ENCODE data around the gene KLK2. TPM values are rescaled to one million over a fixed set of nuclear protein-coding genes. Genes with fewer than 3 reads are reported as not detected.
"Not testable (repeated sequence)": the region's sequence is repeated elsewhere in the genome, so short reads cannot be mapped to it uniquely, and the experiment has no call there.

Gene KLK2
- total and polyA plus RNA-seq, 2 of the 4 experiments (the other 2 are of a cell fraction), result not detected

- H4K91ac ChIP-seq (ENCODE audit: insufficient read depth, low read depth, low read length); H3K4me3 ChIP-seq (ENCODE audit: insufficient read depth, low read depth, low read length); H3K18ac ChIP-seq (ENCODE audit: low read depth, low read length); H2BK15ac ChIP-seq (ENCODE audit: low read depth, low read length); H3K9ac ChIP-seq (ENCODE audit: low read depth, low read length); H2AFZ ChIP-seq (replicated peaks; ENCODE audit: low read length, poor library complexity); H2BK5ac ChIP-seq (ENCODE audit: low read depth, low read length, poor library complexity, severe bottlenecking); H2BK120ac ChIP-seq (ENCODE audit: low read depth, low read length); CTCF ChIA-PET; H3K9me1 ChIP-seq (ENCODE audit: insufficient read depth, low read length); in situ Hi-C loops (cut with MboI; ENCODE audit: low sequenced_read_pairs); intact Hi-C loops (cut with micrococcal nuclease); H3K4me2 ChIP-seq (ENCODE audit: low read depth, low read length); H3K4me1 ChIP-seq (ENCODE audit: control insufficient read depth, insufficient read depth, low read length); H4K8ac ChIP-seq (ENCODE audit: low read depth in 2 of 2, low read length in 2 of 2); H3K9me3 ChIP-seq (ENCODE audit: control insufficient read depth, insufficient read depth, low read length); H3K4ac ChIP-seq (ENCODE audit: low read depth, low read length); H2AK5ac ChIP-seq (ENCODE audit: low read depth, low read length); dilution Hi-C loops (cut with HindIII; ENCODE audit: low sequenced_read_pairs, unreplicated experiment); H3K27me3 ChIP-seq (ENCODE audit: control insufficient read depth, insufficient read depth, low read length); H3K79me1 ChIP-seq (ENCODE audit: low read depth in 1 of 2, low read length in 2 of 2); H4K20me1 ChIP-seq (ENCODE audit: insufficient read depth, low read length); H3K27ac ChIP-seq (ENCODE audit: insufficient read depth, low read length); DNase-seq; H2AK9ac ChIP-seq (replicated peaks; ENCODE audit: low read depth, low read length, poor library complexity); ATAC-seq (ENCODE audit: low read depth); H3K14ac ChIP-seq (replicated peaks; ENCODE audit: low read depth, low read length); BruUV-seq (replicated peaks); H3K36me3 ChIP-seq (ENCODE audit: control insufficient read depth, insufficient read depth, low read length); POLR2A ChIA-PET (ENCODE audit: unreplicated experiment); H3K23ac ChIP-seq (ENCODE audit: low read depth, low read length); H4K5ac ChIP-seq (ENCODE audit: low read depth, low read length); H2BK20ac ChIP-seq (ENCODE audit: low read depth, low read length); H3K56ac ChIP-seq (ENCODE audit: extremely low read depth, insufficient read depth, low read length): not testable (repeated sequence)
- WGBS, 2 experiments (ENCODE audit: extremely low coverage in 2 of 2, insufficient read length in 1 of 2), result no CpG with 5 or more reads among the region's 9 CpGs
Observed at GRCh38 chr19:50896089-50896590, 22.9 kb downstream of the KLK2 start.
